GM06990 (cell line): ENCODE measurements around the gene DEAF1.
A peak's percentile ranks its signal among the peaks of the same experiment; 100 is the strongest.

Source experiments
- DNase-seq: peaks from one replicate; pipeline ENCODE4 v3.0.0-alpha.2; 2011; ENCODE audit not compliant: insufficient read length; ENCODE audit errors: extremely low read depth
- H3K27me3 ChIP-seq: replicated peaks from 2 replicates; pipeline ENCODE4 v1.6.0; 2011; ENCODE audit warnings: low read length; ENCODE audit not compliant: control insufficient read depth, insufficient read depth
- H3K36me3 ChIP-seq: 2 replicates; pipeline ENCODE4 v1.5.1; 2011; ENCODE audit warnings: low read length; ENCODE audit not compliant: control insufficient read depth, insufficient read depth
- H3K4me3 ChIP-seq: replicated peaks from 2 replicates; pipeline ENCODE4 v1.5.1; 2011; ENCODE audit warnings: low read depth, mild to moderate bottlenecking, control low read depth, low read length
- CTCF ChIP-seq: IDR thresholded peaks from 2 replicates; pipeline ENCODE4 v1.5.1; 2011; ENCODE audit warnings: low read length, control low read depth, mild to moderate bottlenecking, inconsistent platforms; ENCODE audit not compliant: insufficient read depth, poor library complexity, severe bottlenecking

Gene DEAF1

DNA sequence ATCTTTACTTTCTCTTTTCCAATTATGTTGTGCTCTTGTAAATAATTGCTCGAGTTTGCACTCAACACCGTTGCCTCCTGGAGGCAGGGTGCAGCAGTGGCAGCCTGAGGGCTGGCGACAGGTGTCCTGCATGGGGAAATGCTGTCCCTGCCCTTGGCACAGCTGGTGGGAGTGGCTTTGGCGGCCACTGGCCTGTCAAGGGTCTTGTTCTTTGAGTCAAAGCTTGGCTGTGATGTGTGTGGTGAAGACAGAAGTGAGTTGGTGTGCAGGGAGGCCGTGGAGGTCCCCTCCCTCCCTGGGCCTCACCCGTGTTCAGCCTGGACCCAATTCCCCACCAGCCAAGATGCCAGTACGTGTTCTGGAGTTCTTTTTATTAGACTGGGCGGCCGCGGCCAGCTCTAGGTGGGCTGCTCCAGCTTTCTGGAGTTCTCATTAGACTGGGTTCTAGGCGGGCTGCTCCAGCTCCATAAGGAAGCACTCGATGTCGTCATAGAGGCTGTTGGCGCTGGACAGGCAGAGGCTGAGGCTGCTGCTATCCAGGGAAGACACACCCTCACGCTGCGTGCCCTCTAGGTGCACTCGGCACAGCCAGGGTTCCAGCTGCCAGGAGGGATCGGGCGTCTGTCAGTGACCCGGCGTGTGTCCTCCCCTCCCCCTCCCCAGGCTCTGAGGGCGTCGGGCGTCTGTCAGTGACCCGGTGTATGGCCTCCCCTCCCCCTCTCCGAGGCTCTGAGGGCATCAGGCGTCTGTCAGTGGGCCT is 82.6 kb downstream of the DEAF1 start:
- Histone ChIP-seq H3K27me3 (no peaks in the 10 kb centered on the region), H3K4me3 (no peak overlapping the region), H3K36me3 (peaks cover 44% of the 10 kb centered on the region)
- peak; percentile 24 for TF ChIP-seq CTCF
- no peak for DNase-seq

GRCh38 chr11:611001-611996 is 83.7 kb downstream of the DEAF1 start:
- no peak overlapping the region for H3K4me3 ChIP-seq
- TF ChIP-seq CTCF: no peak
- DNase-seq: no peak
- H3K36me3 ChIP-seq: peaks cover 49% of the 10 kb centered on the region
- H3K27me3 ChIP-seq: no peaks in the 10 kb centered on the region

DNA sequence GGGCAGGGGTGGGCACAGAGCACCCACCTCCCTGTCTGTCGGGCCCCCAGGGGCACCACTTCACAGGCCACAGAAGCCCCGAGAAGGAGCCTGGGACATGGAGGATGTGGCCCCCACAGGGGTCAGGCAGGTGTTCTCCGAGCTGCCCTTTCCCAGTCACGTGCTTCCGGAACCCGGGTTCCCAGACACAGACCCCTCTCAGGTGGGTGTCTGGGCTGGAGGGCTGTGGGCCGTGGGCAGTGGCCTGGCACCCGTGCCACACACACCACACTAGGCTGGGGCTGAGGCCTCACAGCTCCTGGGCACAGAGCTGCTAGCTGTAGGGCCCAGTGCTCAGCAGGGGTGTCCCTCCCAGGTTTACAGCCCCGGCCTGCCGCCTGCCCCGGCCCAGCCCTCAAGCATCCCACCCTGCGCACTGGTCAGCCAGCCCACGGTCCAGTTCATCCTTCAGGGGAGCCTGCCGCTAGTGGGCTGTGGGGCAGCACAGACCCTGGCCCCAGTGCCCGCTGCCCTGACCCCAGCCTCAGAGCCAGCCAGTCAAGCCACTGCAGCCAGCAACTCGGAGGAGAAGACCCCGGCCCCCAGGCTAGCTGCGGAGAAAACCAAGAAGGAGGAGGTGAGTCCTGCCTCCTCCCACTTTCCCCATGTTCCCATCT is 84.7 kb downstream of the DEAF1 start:
- H3K36me3 ChIP-seq: peaks cover 57% of the 10 kb centered on the region
- no peak for DNase-seq
- TF ChIP-seq CTCF: no peak

DNA sequence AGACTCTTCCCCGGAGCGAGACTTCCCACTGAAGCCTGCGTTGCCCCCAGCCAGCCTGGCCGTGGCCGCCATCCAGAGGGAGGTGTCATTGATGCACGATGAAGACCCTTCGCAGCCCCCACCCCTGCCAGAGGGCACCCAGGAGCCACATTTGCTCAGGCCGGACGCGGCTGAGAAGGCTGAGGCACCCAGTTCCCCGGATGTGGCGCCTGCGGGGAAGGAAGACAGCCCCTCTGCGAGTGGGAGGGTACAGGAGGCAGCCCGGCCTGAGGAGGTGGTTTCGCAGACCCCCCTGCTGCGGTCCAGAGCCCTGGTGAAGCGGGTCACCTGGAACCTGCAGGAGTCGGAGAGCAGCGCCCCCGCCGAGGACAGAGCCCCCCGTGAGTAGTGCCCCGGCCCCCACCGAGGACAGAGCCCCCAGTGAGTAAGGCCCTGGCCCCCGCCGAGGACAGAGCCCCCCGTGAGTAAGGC is 85.6 kb downstream of the DEAF1 start:
- H3K36me3 ChIP-seq: peaks cover 57% of the 10 kb centered on the region
- no peaks in the 10 kb centered on the region for H3K27me3 ChIP-seq
- TF ChIP-seq CTCF: no peak
- no peak overlapping the region for H3K4me3 ChIP-seq
- DNase-seq: no peak

More for the DNA sequence above, 84.7 kb downstream of the DEAF1 start:
- Histone ChIP-seq H3K27me3 (no peaks in the 10 kb centered on the region), H3K4me3 (no peak overlapping the region)

DNA sequence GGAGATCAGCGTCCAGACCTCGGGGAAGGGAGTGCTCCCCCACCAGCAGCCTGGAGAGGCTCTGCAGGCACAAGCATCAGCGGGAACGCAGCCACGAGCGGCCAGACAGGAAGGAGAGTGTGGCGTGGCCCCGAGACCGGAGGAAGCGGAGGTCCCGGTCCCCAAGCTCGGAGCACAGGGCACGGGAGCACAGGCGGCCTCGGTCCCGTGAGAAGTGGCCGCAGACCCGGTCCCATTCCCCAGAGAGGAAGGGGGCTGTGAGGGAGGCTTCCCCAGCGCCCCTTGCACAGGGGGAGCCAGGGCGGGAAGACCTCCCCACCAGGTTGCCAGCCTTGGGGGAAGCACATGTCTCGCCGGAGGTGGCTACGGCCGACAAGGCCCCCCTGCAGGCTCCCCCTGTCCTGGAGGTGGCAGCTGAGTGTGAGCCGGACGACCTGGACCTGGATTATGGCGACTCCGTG is 86.2 kb downstream of the DEAF1 start:
- Histone ChIP-seq H3K27me3 (no peaks in the 10 kb centered on the region), H3K36me3 (peaks cover 56% of the 10 kb centered on the region), H3K4me3 (no peak overlapping the region)
- TF ChIP-seq CTCF: no peak
- DNase-seq: no peak
